SK-N-MC (cell line): Measurements from ENCODE around the gene METTL15.

Experiments used
- DNase-seq: peaks from one replicate; pipeline ENCODE4 v3.0.0-alpha.2; 2011; ENCODE audit warnings: low read depth, low spot score
- H3K27ac ChIP-seq: fragments of 200-600 bp; sonication (generic); 2 replicates; pipeline ENCODE4 v1.5.1; 2016; ENCODE audit warnings: mixed run types
- H3K36me3 ChIP-seq: fragments of 200-600 bp; sonication (generic); 2 replicates; pipeline ENCODE4 v1.6.1; 2017; ENCODE audit warnings: antibody characterized with exemption, low read length, mixed read lengths; ENCODE audit not compliant: insufficient read depth
- H3K4me3 ChIP-seq: fragments of 200-600 bp; sonication (generic); 2 replicates; pipeline ENCODE4 v1.5.1; 2016
- H3K9ac ChIP-seq: fragments of 200-600 bp; sonication (generic); 2 replicates; pipeline ENCODE4 v1.8.0; 2017; ENCODE audit warnings: mixed run types, mixed read lengths; ENCODE audit not compliant: insufficient read length
- H3K9me3 ChIP-seq: fragments of 200-600 bp; sonication (generic); 2 replicates; pipeline ENCODE4 v1.6.1; 2017; ENCODE audit warnings: low read depth, mild to moderate bottlenecking, antibody characterized with exemption, low read length, moderate library complexity, mixed read lengths
- EZH2 ChIP-seq: fragments of 200-600 bp; sonication (generic); IDR thresholded peaks from one replicate; pipeline ENCODE4 v1.6.1; 2017; ENCODE audit warnings: antibody characterized with exemption
- FOXP2 ChIP-seq: optimal IDR thresholded peaks from 2 replicates; pipeline ENCODE3; 2011; ENCODE audit warnings: mild to moderate bottlenecking, moderate library complexity; ENCODE audit not compliant: insufficient read depth; ENCODE audit errors: extremely low read length, control extremely low read depth
- POLR2AphosphoS5 ChIP-seq: IDR thresholded peaks from 2 replicates; pipeline ENCODE4 v1.6.1; 2012; ENCODE audit warnings: mild to moderate bottlenecking, low read depth, low read length, borderline replicate concordance

The METTL15 gene

DNA sequence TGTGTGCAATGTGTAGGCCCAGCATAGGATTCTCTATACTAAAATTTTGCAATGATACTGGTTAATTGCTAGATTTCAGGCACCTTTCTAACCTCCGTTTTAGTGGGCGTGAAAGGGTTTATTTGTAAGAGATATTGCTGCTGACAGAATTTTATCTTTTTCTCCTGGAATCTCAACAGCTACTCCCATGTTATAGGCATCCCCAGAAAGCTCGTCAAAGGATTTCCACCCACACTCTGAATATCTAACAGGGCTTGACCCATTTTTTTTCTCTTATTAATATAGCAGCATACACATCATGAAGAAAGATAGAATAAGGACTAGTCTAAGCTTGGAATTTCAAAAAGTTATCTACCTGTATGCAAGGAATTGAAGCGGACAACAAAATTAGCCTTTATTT, 124.5 kb downstream of the METTL15 start:
- H3K9me3 ChIP-seq = no peaks in the 10 kb centered on the region
- H3K27ac ChIP-seq = no peak overlapping the region
- no peaks in the 10 kb centered on the region for H3K36me3 ChIP-seq
- no peak for DNase-seq
- TF ChIP-seq FOXP2 (no peak), EZH2 (no peak), POLR2AphosphoS5 (no peak)
- H3K4me3 ChIP-seq = no peak overlapping the region
- H3K9ac ChIP-seq = no peak overlapping the region

DNA sequence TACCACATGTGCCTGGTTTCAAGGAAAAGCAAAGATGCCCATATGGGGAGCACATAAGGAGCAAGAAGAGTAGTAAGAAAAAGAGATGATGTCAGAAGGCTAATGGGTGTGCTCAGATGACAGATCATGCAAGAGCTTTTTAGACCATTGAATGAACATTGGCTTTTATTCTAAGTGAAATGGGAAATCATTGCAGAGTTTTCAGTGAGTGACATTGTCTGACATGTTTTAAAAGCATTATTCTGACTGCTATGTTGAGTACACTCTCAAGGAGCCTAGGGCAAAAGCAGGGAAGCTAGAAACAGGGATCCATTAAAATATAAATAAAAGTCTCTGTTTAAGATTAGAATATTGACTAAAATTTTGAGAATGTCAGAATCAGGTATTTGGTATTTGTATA, 133.6 kb downstream of the METTL15 start:
- no peak for TF ChIP-seq FOXP2
- no peak for TF ChIP-seq POLR2AphosphoS5
- TF ChIP-seq EZH2 = no peak
- no peak overlapping the region for H3K9ac ChIP-seq
- no peaks in the 10 kb centered on the region for H3K9me3 ChIP-seq
- DNase-seq = no peak
- no peak overlapping the region for H3K4me3 ChIP-seq
- no peak overlapping the region for H3K27ac ChIP-seq
- no peaks in the 10 kb centered on the region for H3K36me3 ChIP-seq

DNA sequence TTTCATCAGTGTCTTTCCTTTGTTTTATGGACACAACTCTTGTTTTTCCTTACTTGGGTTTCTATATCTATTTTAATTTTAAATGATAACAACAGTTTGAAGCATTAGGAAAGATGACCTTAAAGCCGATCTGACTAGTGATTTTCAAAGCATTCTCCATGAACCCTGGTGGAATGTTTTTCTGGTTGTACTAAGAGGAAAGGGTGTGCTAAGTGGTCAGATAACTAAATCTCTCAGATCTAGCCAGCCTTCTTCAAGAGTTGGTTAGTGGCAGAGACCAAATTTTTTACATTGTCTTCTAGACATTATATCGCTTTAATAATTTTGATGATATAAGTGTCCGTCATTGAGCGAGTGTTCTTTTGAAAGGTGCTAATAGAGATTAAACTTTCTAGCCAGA, 134.4 kb downstream of the METTL15 start:
- Histone ChIP-seq H3K9me3 (no peaks in the 10 kb centered on the region), H3K4me3 (no peak overlapping the region), H3K36me3 (no peaks in the 10 kb centered on the region), H3K27ac (no peak overlapping the region), H3K9ac (no peak overlapping the region)
- DNase-seq = no peak
- TF ChIP-seq FOXP2 (no peak), EZH2 (no peak), POLR2AphosphoS5 (no peak)

DNA sequence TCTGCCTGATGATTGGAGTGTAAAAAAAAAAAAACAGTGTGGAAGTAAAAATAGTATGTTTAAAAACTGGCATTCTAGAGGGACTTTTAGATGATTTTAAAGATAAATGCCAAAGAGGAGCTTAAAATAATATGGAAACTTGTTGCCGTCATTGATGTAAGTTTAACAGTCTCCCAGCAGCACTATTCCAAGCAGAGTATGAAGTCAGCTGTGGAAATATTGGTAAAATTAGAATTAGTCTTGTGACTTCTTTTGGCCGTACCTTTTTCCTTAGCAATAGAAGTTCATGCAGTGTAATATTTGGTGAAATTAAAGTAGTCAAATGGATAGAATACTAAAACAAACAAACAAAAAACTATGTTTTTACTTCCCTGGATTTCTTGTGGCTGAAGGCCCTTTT, 134.9 kb downstream of the METTL15 start:
- DNase-seq = no peak
- Histone ChIP-seq H3K9ac (no peak overlapping the region), H3K4me3 (no peak overlapping the region), H3K36me3 (no peaks in the 10 kb centered on the region), H3K27ac (no peak overlapping the region), H3K9me3 (no peaks in the 10 kb centered on the region)
- no peak for TF ChIP-seq POLR2AphosphoS5
- no peak for TF ChIP-seq FOXP2
- TF ChIP-seq EZH2 = no peak

DNA sequence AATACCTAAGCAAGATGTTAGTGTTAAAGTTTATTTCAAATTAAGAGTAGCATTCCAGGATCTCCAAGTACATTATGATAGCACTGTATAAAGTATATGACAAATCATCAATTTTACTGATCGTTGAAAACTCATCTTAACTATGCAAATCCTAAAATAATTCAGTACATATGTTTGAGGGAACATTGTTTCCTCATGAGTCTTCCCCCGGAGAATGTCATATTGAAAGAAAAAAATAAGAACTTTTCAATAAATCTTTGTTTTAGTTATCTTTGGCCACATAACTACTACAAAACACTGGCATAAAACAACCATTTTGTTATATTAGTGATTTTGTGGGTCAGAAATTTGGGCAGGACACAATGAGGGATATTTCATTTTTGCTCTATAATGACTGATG, 135.4 kb downstream of the METTL15 start:
- TF ChIP-seq FOXP2 = no peak
- TF ChIP-seq EZH2 = no peak
- TF ChIP-seq POLR2AphosphoS5 = no peak
- no peak overlapping the region for H3K4me3 ChIP-seq
- no peaks in the 10 kb centered on the region for H3K36me3 ChIP-seq
- no peak overlapping the region for H3K9ac ChIP-seq
- no peak for DNase-seq
- no peaks in the 10 kb centered on the region for H3K9me3 ChIP-seq
- H3K27ac ChIP-seq = no peak overlapping the region

DNA sequence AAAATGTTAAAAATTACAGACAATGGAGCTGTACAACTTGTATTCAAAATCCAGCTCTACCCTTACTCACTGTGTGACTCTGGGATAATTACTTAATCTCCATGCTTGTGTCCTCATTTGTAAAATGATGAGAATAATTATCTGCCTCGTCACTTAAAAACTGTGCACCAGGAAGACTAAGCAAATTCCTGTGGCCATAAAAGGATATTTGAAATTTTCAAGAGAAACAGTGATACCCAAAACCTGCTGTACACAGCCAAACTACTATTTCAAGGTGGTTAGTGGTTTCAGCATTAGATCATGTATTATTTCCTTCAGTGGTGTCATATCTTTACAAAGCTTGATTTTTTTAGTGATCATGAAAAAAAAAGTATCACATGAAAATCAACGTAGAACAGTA, 136.9 kb downstream of the METTL15 start:
- no peak for DNase-seq
- no peaks in the 10 kb centered on the region for H3K36me3 ChIP-seq
- H3K9ac ChIP-seq = no peak overlapping the region
- H3K9me3 ChIP-seq = no peaks in the 10 kb centered on the region
- H3K4me3 ChIP-seq = no peak overlapping the region
- H3K27ac ChIP-seq = no peak overlapping the region
- TF ChIP-seq EZH2 (no peak), POLR2AphosphoS5 (no peak), FOXP2 (no peak)

DNA sequence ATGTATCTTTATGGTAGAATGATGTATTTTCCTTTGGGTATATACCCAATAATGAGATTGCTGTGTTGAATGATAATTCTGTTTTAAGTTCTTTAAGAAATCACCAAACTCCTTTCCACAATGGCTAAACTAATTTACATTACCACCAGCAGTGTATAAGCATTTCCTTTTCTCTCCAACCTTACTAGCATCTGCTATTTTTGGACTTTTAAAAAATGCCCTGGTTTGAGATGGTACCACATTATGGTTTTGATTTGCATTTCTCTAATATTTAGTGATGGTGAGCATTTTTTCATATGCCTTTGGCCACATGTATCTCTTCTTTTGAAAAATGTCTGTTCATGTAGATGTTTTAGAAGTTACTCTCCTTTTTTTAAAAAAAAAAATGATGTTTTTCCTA, 142.0 kb downstream of the METTL15 start:
- Histone ChIP-seq H3K9ac (no peak overlapping the region), H3K27ac (no peak overlapping the region), H3K9me3 (no peaks in the 10 kb centered on the region), H3K4me3 (no peak overlapping the region), H3K36me3 (no peaks in the 10 kb centered on the region)
- TF ChIP-seq EZH2 (no peak), POLR2AphosphoS5 (no peak), FOXP2 (no peak)
- DNase-seq = no peak

DNA sequence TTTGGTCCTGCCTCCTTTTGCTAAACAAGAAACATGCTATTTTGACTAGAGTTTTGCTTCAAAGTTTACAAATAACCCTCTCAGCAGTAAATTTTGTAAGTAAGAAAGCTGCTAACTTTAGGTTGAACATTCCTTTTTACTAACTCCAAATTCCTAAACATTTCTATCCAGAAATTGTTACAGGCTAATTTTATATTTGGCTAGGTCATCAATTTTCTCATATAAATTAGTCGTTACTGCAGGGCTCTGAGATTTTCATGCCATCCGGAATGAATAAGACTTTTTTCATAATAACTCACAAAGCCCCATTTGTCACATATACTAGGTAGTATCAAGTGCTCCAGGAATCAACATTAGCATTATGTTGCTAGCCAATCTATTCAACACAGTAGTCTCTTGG, 143.1 kb downstream of the METTL15 start:
- Histone ChIP-seq H3K9me3 (no peaks in the 10 kb centered on the region), H3K9ac (no peak overlapping the region), H3K36me3 (no peaks in the 10 kb centered on the region), H3K27ac (no peak overlapping the region), H3K4me3 (no peak overlapping the region)
- TF ChIP-seq POLR2AphosphoS5 = no peak
- TF ChIP-seq EZH2 = no peak
- TF ChIP-seq FOXP2 = no peak
- DNase-seq = no peak

DNA sequence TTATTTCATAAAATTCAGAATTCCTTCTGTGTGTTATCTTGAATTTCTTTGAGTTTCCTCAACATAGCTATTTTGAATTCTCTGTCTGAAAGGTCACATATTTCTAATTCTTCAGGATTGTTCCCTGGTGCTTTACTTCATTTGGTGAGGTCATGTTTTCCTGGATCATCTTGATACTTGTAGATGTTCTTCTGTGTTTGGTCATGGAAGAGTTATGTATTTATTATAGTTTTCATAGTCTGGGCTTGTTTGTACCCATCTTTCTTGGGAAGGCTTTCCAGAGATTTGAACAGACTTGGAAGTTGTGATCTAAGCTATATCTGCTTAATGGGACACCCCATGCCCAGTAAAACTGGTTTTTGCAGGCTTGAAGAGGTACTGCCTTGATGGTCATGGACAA, 149.6 kb downstream of the METTL15 start:
- Histone ChIP-seq H3K4me3 (no peak overlapping the region), H3K9me3 (no peaks in the 10 kb centered on the region), H3K27ac (no peak overlapping the region), H3K36me3 (no peaks in the 10 kb centered on the region), H3K9ac (no peak overlapping the region)
- TF ChIP-seq POLR2AphosphoS5 = no peak
- TF ChIP-seq FOXP2 = no peak
- no peak for TF ChIP-seq EZH2
- no peak for DNase-seq
